K562 (cell line): Measurements from ENCODE around the gene MAP3K20. TPM values are rescaled to one million over a fixed set of nuclear protein-coding genes. Genes with fewer than 3 reads are reported as not detected.

Experiments used
- ATAC-seq: fragments of 200-7000 bp; cut with Tn5 transposase; 3 replicates; pipeline ENCODE4 v1.9.1; 2020; ENCODE audit warnings: moderate library complexity
- BruUV-seq: library from RNA; stranded (reverse); fragments of 400-500 nt; replicated peaks from 2 replicates; lab custom pipeline; 2021; lab: Mats Ljungman, UMichigan
- CTCF ChIA-PET: fragments of 300-600 bp; formaldehyde crosslinking; extraction: SDS; loops from one replicate; lab custom pipeline; 2021; ENCODE audit warnings: low intra/inter-chr PET ratio; lab: Yijun Ruan, JAX
- POLR2A ChIA-PET: fragments of 300-600, 350-650 bp; sonication (Branson Sonifier 250); formaldehyde crosslinking; extraction: SDS; loops from one replicate; lab custom pipeline; 2021; ENCODE audit warnings: antibody characterized with exemption, inconsistent platforms; lab: Yijun Ruan, JAX
- DNase-seq, 4 experiments: peaks; one replicate each; pipeline versions ENCODE4 v3.0.0 to v3.0.0-alpha.2; 2011 to 2018; ENCODE audit warnings: low spot score in 3 of 4, mixed read lengths in 3 of 4; ENCODE audit errors: extremely low read depth in 1 of 4
- FAIRE-seq: peaks from 2 replicates; lab custom pipeline; 2011; peaks lifted over from hg19 to GRCh38; lab: Jason Lieb, UNC
- H2AFZ ChIP-seq: 2 replicates; pipeline ENCODE4 v1.6.0; 2011; ENCODE audit warnings: low read depth, low read length, control low read depth, inconsistent platforms
- H3K27ac ChIP-seq: fragments of 200-600 bp; 3 replicates; pipeline ENCODE4 v1.8.0; 2011; ENCODE audit warnings: low read depth, mild to moderate bottlenecking, control low read depth, inconsistent platforms, low read length, moderate library complexity, mixed read lengths; ENCODE audit errors: extremely low read depth
- H3K27me3 ChIP-seq, 2 experiments: fragments of 300-600 bp in 1 of 2; 2 replicates in 1 of 2; 3 replicates in 1 of 2; pipeline versions ENCODE4 v1.6.0 to v1.8.0; 2011; ENCODE audit warnings: inconsistent platforms in 2 of 2, low read length in 2 of 2, mild to moderate bottlenecking in 1 of 2, mixed read lengths in 1 of 2, moderate library complexity in 1 of 2; ENCODE audit not compliant: control insufficient read depth in 2 of 2, insufficient read depth in 2 of 2
- H3K36me3 ChIP-seq: fragments of 300-600 bp; 3 replicates; pipeline ENCODE4 v1.8.0; 2011; ENCODE audit warnings: mild to moderate bottlenecking, low read length, inconsistent platforms; ENCODE audit not compliant: control insufficient read depth, insufficient read depth
- H3K4me1 ChIP-seq, 2 experiments: fragments of 200-600 bp in 1 of 2; replicated peaks in 1 of 2; 2 replicates in 1 of 2; 3 replicates in 1 of 2; pipeline versions ENCODE4 v1.5.1 to v1.8.0; 2011; ENCODE audit warnings: inconsistent platforms in 2 of 2, low read length in 2 of 2, mild to moderate bottlenecking in 1 of 2, mixed read lengths in 1 of 2, moderate library complexity in 1 of 2; ENCODE audit not compliant: control insufficient read depth in 2 of 2, insufficient read depth in 2 of 2
- H3K4me2 ChIP-seq: 2 replicates; pipeline ENCODE4 v1.6.1; 2011; ENCODE audit warnings: low read length, control low read depth, inconsistent platforms, mixed read lengths; ENCODE audit not compliant: insufficient read depth
- H3K4me3 ChIP-seq: fragments of 200-600 bp; sonication (generic), shearing (Covaris generic); 2 replicates; pipeline ENCODE4 v1.5.1; 2016; ENCODE audit warnings: control low read depth, inconsistent platforms
- H3K79me2 ChIP-seq: fragments of 200-600 bp; 3 replicates; pipeline ENCODE4 v1.8.0; 2011; ENCODE audit warnings: low read length, inconsistent platforms; ENCODE audit not compliant: control insufficient read depth, insufficient read depth
- H3K9ac ChIP-seq, 2 experiments: 2 replicates each; pipeline versions ENCODE4 v1.6.0 to v1.6.1; 2011; ENCODE audit warnings: low read depth in 2 of 2, low read length in 2 of 2, control low read depth in 1 of 2, inconsistent platforms in 1 of 2, mild to moderate bottlenecking in 1 of 2, mixed read lengths in 1 of 2; ENCODE audit not compliant: insufficient read depth in 1 of 2
- H3K9me1 ChIP-seq: one replicate; pipeline ENCODE4 v1.6.0; 2011; ENCODE audit warnings: inconsistent platforms, mild to moderate bottlenecking, low read length, moderate library complexity; ENCODE audit not compliant: control insufficient read depth, insufficient read depth
- H3K9me3 ChIP-seq: replicated peaks from 2 replicates; pipeline ENCODE4 v1.5.1; 2011; ENCODE audit warnings: low read depth, low read length, inconsistent platforms; ENCODE audit not compliant: control insufficient read depth, insufficient read depth
- H4K20me1 ChIP-seq: replicated peaks from 2 replicates; pipeline ENCODE4 v1.6.1; 2011; ENCODE audit warnings: low read length, inconsistent platforms, mixed read lengths; ENCODE audit not compliant: control insufficient read depth, insufficient read depth
- C11orf30 ChIP-seq: fragments of 450-650 bp; IDR thresholded peaks from 2 replicates; pipeline ENCODE4 v1.6.1; 2016; ENCODE audit warnings: low read depth, mild to moderate bottlenecking
- EGR1 ChIP-seq: fragments of 450-650 bp; conservative IDR thresholded peaks from 2 replicates; pipeline ENCODE4 v1.6.1; 2017; ENCODE audit warnings: mild to moderate bottlenecking
- FOSL1 ChIP-seq: fragments of 200-800 bp; sonication (Bioruptor generic); conservative IDR thresholded peaks from 2 replicates; pipeline ENCODE4 v1.6.1; 2016; ENCODE audit warnings: missing genetic modification characterization, missing compliant biosample characterization
- HDAC3 ChIP-seq: fragments of 450-650 bp; IDR thresholded peaks from 2 replicates; pipeline ENCODE4 v1.6.1; 2018; ENCODE audit warnings: borderline replicate concordance, mild to moderate bottlenecking, moderate library complexity; ENCODE audit not compliant: partially characterized antibody
- HES1 ChIP-seq: fragments of 450-650 bp; IDR thresholded peaks from 2 replicates; pipeline ENCODE4 v1.6.1; 2016; ENCODE audit warnings: low read depth, mild to moderate bottlenecking, moderate library complexity
- KAT7 ChIP-seq: sonication (generic); formaldehyde crosslinking; IDR thresholded peaks from 2 replicates; pipeline ENCODE4 v1.8.0; 2022; ENCODE audit warnings: missing genetic modification reagents, mild to moderate bottlenecking, borderline replicate concordance
- MAFF ChIP-seq: IDR thresholded peaks from 2 replicates; pipeline ENCODE4 v1.6.1; 2012; ENCODE audit warnings: low read length, improper control_type of control experiment
- MAFG ChIP-seq: fragments of 450-650 bp; conservative IDR thresholded peaks from 2 replicates; pipeline ENCODE4 v1.6.1; 2016; ENCODE audit warnings: missing genetic modification characterization, missing compliant biosample characterization
- RBBP5 ChIP-seq: fragments of 200-600 bp; sonication (generic); IDR thresholded peaks from 2 replicates; pipeline ENCODE4 v1.6.1; 2012; ENCODE audit warnings: borderline replicate concordance, mild to moderate bottlenecking, low read length, control low read depth, inconsistent platforms; ENCODE audit not compliant: insufficient read depth, poor library complexity, severe bottlenecking
- XRCC4 ChIP-seq: IDR thresholded peaks from one replicate; pipeline ENCODE4 v1.6.1; 2011; ENCODE audit not compliant: insufficient read depth, insufficient read length; ENCODE audit errors: extremely low read depth
- ZNF282 ChIP-seq: sonication (generic); formaldehyde crosslinking; IDR thresholded peaks from 2 replicates; pipeline ENCODE4 v1.8.1; 2023; ENCODE audit warnings: missing genetic modification reagents
- ZNF316 ChIP-seq: fragments of 450-650 bp; IDR thresholded peaks from 2 replicates; pipeline ENCODE4 v1.6.1; 2016
- ZNF436 ChIP-seq: fragments of 250-450, 450-650 bp; sonication (Bioruptor Pico); formaldehyde crosslinking; IDR thresholded peaks from 2 replicates; pipeline ENCODE4 v1.7.0; 2020; ENCODE audit warnings: mild to moderate bottlenecking
- WGBS: fragments of 100-300 bp; shearing (Covaris generic); methylation state at CpG from one replicate; pipeline ENCODE4 v1.1.6; 2016; ENCODE audit warnings: low coverage, mixed read lengths; ENCODE audit not compliant: insufficient coverage; ENCODE audit errors: missing lambda C conversion rate; 5-methylcytosine and 5-hydroxymethylcytosine counted together
- in situ Hi-C: fragments of 300-500 bp; cut with MboI; formaldehyde crosslinking; loops from 4 replicates; pipeline ENCODE4 v1.15.0; 2018; ENCODE audit warnings: inconsistent platforms, mixed read lengths
- intact Hi-C: fragments of 100-400 bp; cut with micrococcal nuclease; formaldehyde crosslinking; loops from 2 replicates; pipeline ENCODE4 v1.14.2; 2022
- polyA plus RNA-seq, 8 experiments: library from polyadenylated mRNA; depleted of rRNA in 4 of 8; stranded (reverse) in 5 of 8; unstranded in 3 of 8; fragments of >200 nt; fragmentation: Nextera tagmentation in 2 of 8; fragmentation: Illumina TruSeq in 1 of 8; extraction: Ambion mirVana in 2 of 8; extraction: Trizol in 1 of 8; gene quantifications; 2 replicates each; pipeline versions ENCODE4 v1.2.1 to v1.2.3, GENCODE V29; 2011 to 2014; ENCODE audit warnings: inconsistent platforms in 1 of 8, missing spikeins in 1 of 8
- total RNA-seq, 7 experiments: library from RNA; depleted of rRNA in 6 of 7; stranded (reverse); fragments of >200 nt in 6 of 7; fragmentation: Illumina TruSeq in 2 of 7; extraction: Trizol in 2 of 7; gene quantifications; 2 replicates each; pipeline versions ENCODE4 v1.2.1 to v1.2.3, GENCODE V29; 2011 to 2021; ENCODE audit warnings: low replicate concordance in 1 of 7
- TF ChIP-seq, protein P1 (sequence below): sonication (generic); formaldehyde crosslinking; IDR thresholded peaks from 2 replicates; pipeline ENCODE4 v1.9.0; 2022; ENCODE audit warnings: mild to moderate bottlenecking, missing genetic modification reagents
- TF ChIP-seq, protein P2 (sequence below): fragments of 250-450 bp; sonication (Bioruptor Pico); IDR thresholded peaks from 2 replicates; pipeline ENCODE4 v1.4.0; 2020; ENCODE audit warnings: mild to moderate bottlenecking

Gene MAP3K20
- total and polyA plus RNA-seq, 9 of the 15 experiments (the other 6 are each of a cell fraction or from before 2014, with no cell fraction given) = 9.8 to 34.2 (median 27.3) TPM

GRCh38 chr2:173149491-173149890 is 73.8 kb downstream of the MAP3K20 start:
- Histone ChIP-seq H3K9me3 (no peaks in the 10 kb centered on the region), H3K4me2 (no peak overlapping the region), H3K27me3 (no peaks in the 10 kb centered on the region), H3K9ac (no peak overlapping the region), H3K79me2 (0 out of 3 replicates have a peak, but pooled peaks cover 4% of the 10 kb centered on the region), H4K20me1 (no peaks in the 10 kb centered on the region), H2AFZ (no peak overlapping the region), H3K36me3 (no peaks in the 10 kb centered on the region), H3K27ac (no peak overlapping the region), H3K4me3 (no peak overlapping the region), H3K4me1 (no peaks in the 10 kb centered on the region), H3K9me1 (no peaks in the 10 kb centered on the region)
- DNase-seq (no peak), FAIRE-seq (no peak), ATAC-seq (no peak)
- ChIA-PET CTCF (no interaction called here), POLR2A (no interaction called here)
- in situ Hi-C loops (no loop called here), intact Hi-C loops (no loop called here)
- TF ChIP-seq FOSL1 (tag) = no peak
- no peak for TF ChIP-seq C11orf30
- TF ChIP-seq XRCC4 = no peak
- no peak for TF ChIP-seq ZNF282 (CRISPR knock-in tag)
- no TSS peak for BruUV-seq
- 90% methylated on average over 4 of the region's 4 CpGs for WGBS

DNA sequence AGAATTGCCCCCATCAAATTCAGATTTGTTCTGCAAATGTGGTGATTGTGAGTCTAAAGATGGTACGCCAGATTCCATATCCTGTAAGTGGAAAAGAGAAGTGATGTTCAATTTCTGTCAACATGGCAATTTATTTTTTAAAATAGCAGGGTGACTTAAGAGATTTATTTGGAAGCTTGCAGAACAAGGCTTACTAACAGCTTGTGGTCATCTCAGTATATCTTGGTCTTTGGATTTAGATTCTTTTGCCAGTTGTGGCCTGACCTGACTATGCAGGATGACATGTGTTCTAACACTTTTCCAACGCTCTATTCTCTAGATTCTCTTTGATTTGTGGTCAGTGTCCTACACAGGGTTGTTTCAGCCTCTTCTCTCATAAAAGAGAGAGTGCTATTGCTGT is 74.4 kb downstream of the MAP3K20 start:
- 0 out of 3 replicates have a peak, but pooled peaks cover 4% of the 10 kb centered on the region for H3K79me2 ChIP-seq
- H3K4me1 ChIP-seq = no peaks in the 10 kb centered on the region
- ChIA-PET CTCF (no interaction called here), POLR2A (interaction anchor here (0.9 kb wide), 1 partner anchor 25 kb away, joined by 3 read pairs; no protein-coding TSS in a partner anchor)
- H3K9me1 ChIP-seq = no peaks in the 10 kb centered on the region
- DNase-seq (no peak), FAIRE-seq (no peak), ATAC-seq (no peak)
- no peaks in the 10 kb centered on the region for H3K36me3 ChIP-seq
- H3K27me3 ChIP-seq = no peaks in the 10 kb centered on the region
- H3K9ac ChIP-seq = no peak overlapping the region
- no peak overlapping the region for H3K4me3 ChIP-seq
- no peak for TF ChIP-seq HDAC3
- TF ChIP-seq, protein P1, sequence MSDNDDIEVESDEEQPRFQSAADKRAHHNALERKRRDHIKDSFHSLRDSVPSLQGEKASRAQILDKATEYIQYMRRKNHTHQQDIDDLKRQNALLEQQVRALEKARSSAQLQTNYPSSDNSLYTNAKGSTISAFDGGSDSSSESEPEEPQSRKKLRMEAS (CRISPR knock-in tag) = no peak
- TF ChIP-seq KAT7 = no peak
- TF ChIP-seq ZNF316 = peak; percentile 74
- peak; percentile 57 for TF ChIP-seq C11orf30
- TF ChIP-seq MAFG = peak; percentile 44; the same call in 1 of the 2 replicates
- peak; percentile 52 for TF ChIP-seq MAFF
- no peak for TF ChIP-seq HES1
- TF ChIP-seq ZNF436 (CRISPR knock-in tag) = no peak
- TF ChIP-seq RBBP5 = no peak
- TF ChIP-seq, protein P2, sequence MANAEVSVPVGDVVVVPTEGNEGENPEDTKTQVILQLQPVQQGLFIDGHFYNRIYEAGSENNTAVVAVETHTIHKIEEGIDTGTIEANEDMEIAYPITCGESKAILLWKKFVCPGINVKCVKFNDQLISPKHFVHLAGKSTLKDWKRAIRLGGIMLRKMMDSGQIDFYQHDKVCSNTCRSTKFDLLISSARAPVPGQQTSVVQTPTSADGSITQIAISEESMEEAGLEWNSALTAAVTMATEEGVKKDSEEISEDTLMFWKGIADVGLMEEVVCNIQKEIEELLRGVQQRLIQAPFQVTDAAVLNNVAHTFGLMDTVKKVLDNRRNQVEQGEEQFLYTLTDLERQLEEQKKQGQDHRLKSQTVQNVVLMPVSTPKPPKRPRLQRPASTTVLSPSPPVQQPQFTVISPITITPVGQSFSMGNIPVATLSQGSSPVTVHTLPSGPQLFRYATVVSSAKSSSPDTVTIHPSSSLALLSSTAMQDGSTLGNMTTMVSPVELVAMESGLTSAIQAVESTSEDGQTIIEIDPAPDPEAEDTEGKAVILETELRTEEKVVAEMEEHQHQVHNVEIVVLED (CRISPR knock-in tag) = no peak
- TF ChIP-seq EGR1 = no peak
- WGBS = 65% methylated on average over 2 of the region's 2 CpGs
- intact Hi-C loops (no loop called here), in situ Hi-C loops (no loop called here)
- no TSS peak for BruUV-seq
- H3K9me3 ChIP-seq = no peaks in the 10 kb centered on the region
- no peaks in the 10 kb centered on the region for H4K20me1 ChIP-seq
- no peak overlapping the region for H3K27ac ChIP-seq
- H2AFZ ChIP-seq = no peak overlapping the region
- no peak overlapping the region for H3K4me2 ChIP-seq
